Endothelial cell of umbilical vein (primary cell): ENCODE data around the gene BCL11A. TPM values are rescaled to one million over a fixed set of nuclear protein-coding genes. Genes with fewer than 3 reads are reported as not detected.

Experiments used
- BruUV-seq: library from RNA; stranded (reverse); fragments of 400-500 nt; replicated peaks from 2 replicates; lab custom pipeline; 2021; lab: Mats Ljungman, UMichigan
- CTCF ChIA-PET: fragments of 300-600, 350-600 bp; sonication (Branson Sonifier 250); formaldehyde crosslinking; loops from one replicate; lab custom pipeline; 2021; ENCODE audit warnings: antibody characterized with exemption, inconsistent platforms; lab: Charles Lee
- POLR2A ChIA-PET: fragments of 300-600, 350-600 bp; sonication (Branson Sonifier 250); formaldehyde crosslinking; loops from one replicate; lab custom pipeline; 2021; ENCODE audit warnings: antibody characterized with exemption, inconsistent platforms; lab: Charles Lee
- DNase-seq: peaks from one replicate; pipeline ENCODE4 v3.0.0-alpha.2; 2011; ENCODE audit warnings: low read depth, low spot score
- FAIRE-seq: peaks from 2 replicates; lab custom pipeline; 2011; peaks lifted over from hg19 to GRCh38; lab: Jason Lieb, UNC
- H2AFZ ChIP-seq: 2 replicates; pipeline ENCODE4 v1.6.0; 2012; ENCODE audit warnings: low read depth, low read length, control low read depth, inconsistent platforms
- H3K27ac ChIP-seq: 2 replicates; pipeline ENCODE4 v1.5.1; 2011; ENCODE audit warnings: low read depth, mild to moderate bottlenecking, control low read depth, low read length, moderate library complexity; ENCODE audit not compliant: insufficient read depth
- H3K27me3 ChIP-seq, 2 experiments: 2 replicates each; pipeline versions ENCODE4 v1.6.0 to v1.6.1; 2011; ENCODE audit warnings: low read length in 2 of 2, mixed read lengths in 1 of 2; ENCODE audit not compliant: control insufficient read depth in 2 of 2, insufficient read depth in 2 of 2
- H3K36me3 ChIP-seq, 2 experiments: 2 replicates in 1 of 2; 3 replicates in 1 of 2; pipeline ENCODE4 v1.5.1; 2011; ENCODE audit warnings: low read length in 2 of 2, mild to moderate bottlenecking in 1 of 2, moderate library complexity in 1 of 2; ENCODE audit not compliant: control insufficient read depth in 2 of 2, insufficient read depth in 2 of 2; ENCODE audit errors: extremely low read depth in 1 of 2
- H3K4me1 ChIP-seq: 3 replicates; pipeline ENCODE4 v1.5.1; 2011; ENCODE audit warnings: mild to moderate bottlenecking, low read length; ENCODE audit not compliant: control insufficient read depth, insufficient read depth; ENCODE audit errors: extremely low read depth
- H3K4me2 ChIP-seq: 2 replicates; pipeline ENCODE4 v1.6.1; 2011; ENCODE audit warnings: low read length, control low read depth, mixed read lengths; ENCODE audit not compliant: insufficient read depth
- H3K4me3 ChIP-seq, 3 experiments: fragments of 200-600 bp in 1 of 3; sonication (generic), shearing (Covaris generic) in 1 of 3; replicated peaks in 1 of 3; 2 replicates each; pipeline ENCODE4 v1.5.1; 2011 to 2016; ENCODE audit warnings: control low read depth in 3 of 3, low read length in 3 of 3, mild to moderate bottlenecking in 2 of 3, inconsistent platforms in 1 of 3, low read depth in 1 of 3, moderate library complexity in 1 of 3; ENCODE audit not compliant: insufficient read depth in 1 of 3
- H3K79me2 ChIP-seq: 2 replicates; pipeline ENCODE4 v1.6.0; 2012; ENCODE audit warnings: low read length, inconsistent platforms; ENCODE audit not compliant: control insufficient read depth, insufficient read depth
- H3K9ac ChIP-seq: replicated peaks from 2 replicates; pipeline ENCODE3; 2011; ENCODE audit warnings: low read length, control low read depth; ENCODE audit not compliant: insufficient read depth; ENCODE audit errors: extremely low read depth
- H3K9me1 ChIP-seq: replicated peaks from 3 replicates; pipeline ENCODE4 v1.6.0; 2011; ENCODE audit warnings: mild to moderate bottlenecking, low read length; ENCODE audit not compliant: control insufficient read depth, insufficient read depth; ENCODE audit errors: extremely low read depth
- H3K9me3 ChIP-seq: replicated peaks from 2 replicates; pipeline ENCODE4 v1.5.1; 2012; ENCODE audit warnings: low read length, inconsistent platforms; ENCODE audit not compliant: control insufficient read depth, insufficient read depth
- H4K20me1 ChIP-seq: replicated peaks from 2 replicates; pipeline ENCODE3; 2011; ENCODE audit warnings: mild to moderate bottlenecking, low read length; ENCODE audit not compliant: control insufficient read depth, insufficient read depth; ENCODE audit errors: extremely low read depth
- CTCF ChIP-seq, 2 donors: IDR thresholded peaks; 1 replicate in 1 of 2; 2 replicates in 1 of 2; pipeline ENCODE4 v1.5.1; 2011; ENCODE audit warnings: low read length in 2 of 2, mild to moderate bottlenecking in 2 of 2, moderate library complexity in 2 of 2, control low read depth in 1 of 2, inconsistent platforms in 1 of 2, low read depth in 1 of 2; ENCODE audit not compliant: insufficient read depth in 1 of 2; ENCODE audit errors: extremely low read depth in 1 of 2
- EZH2 ChIP-seq: IDR thresholded peaks from 2 replicates; pipeline ENCODE4 v1.6.1; 2012; ENCODE audit warnings: borderline replicate concordance, low read depth, mild to moderate bottlenecking, moderate library complexity, low read length, inconsistent platforms; ENCODE audit not compliant: severe bottlenecking
- FOS ChIP-seq: IDR thresholded peaks from 2 replicates; pipeline ENCODE4 v1.6.1; 2011; ENCODE audit warnings: mild to moderate bottlenecking, low read length, moderate library complexity, borderline replicate concordance; ENCODE audit not compliant: insufficient read depth
- JUN ChIP-seq: IDR thresholded peaks from 2 replicates; pipeline ENCODE4 v1.6.1; 2011; ENCODE audit warnings: borderline replicate concordance, low read depth; ENCODE audit not compliant: insufficient read length, insufficient read depth
- MAX ChIP-seq: IDR thresholded peaks from 2 replicates; pipeline ENCODE4 v1.6.1; 2011; ENCODE audit not compliant: insufficient read depth, insufficient read length
- MYC ChIP-seq: IDR thresholded peaks from one replicate; pipeline ENCODE4 v1.6.1; 2011; ENCODE audit warnings: mild to moderate bottlenecking, low read depth, low read length
- POLR2A ChIP-seq: IDR thresholded peaks from 2 replicates; pipeline ENCODE4 v1.6.1; 2012; ENCODE audit warnings: low read depth, mild to moderate bottlenecking, control low read depth, low read length
- POLR2AphosphoS5 ChIP-seq: IDR thresholded peaks from 2 replicates; pipeline ENCODE4 v1.6.1; 2012; ENCODE audit warnings: low read depth, mild to moderate bottlenecking, control low read depth, low read length, moderate library complexity; ENCODE audit not compliant: insufficient read depth
- dilution Hi-C: fragments of 300-500 bp; cut with MboI; formaldehyde crosslinking; loops from one replicate; pipeline ENCODE4 v1.15.0; 2019; ENCODE audit warnings: low sequenced_read_pairs; ENCODE audit not compliant: extremely low pct_ligation_motif_present
- intact Hi-C: fragments of 100-400 bp; cut with micrococcal nuclease; formaldehyde crosslinking; loops from one replicate; pipeline ENCODE4 v1.10.0; 2022
- polyA plus RNA-seq, 4 experiments: library from polyadenylated mRNA; depleted of rRNA in 3 of 4; stranded (reverse) in 3 of 4; unstranded in 1 of 4; fragments of >200 nt; gene quantifications; 2 replicates each; pipeline versions ENCODE4 v1.2.1 to v1.2.3, GENCODE V29; 2011 to 2012; ENCODE audit warnings: missing spikeins in 1 of 4
- total RNA-seq: library from RNA; stranded (reverse); gene quantifications from 2 replicates; pipeline ENCODE4 v1.2.3, GENCODE V29; 2021

Gene BCL11A
- total and polyA plus RNA-seq, 2 donors (not counting 3 experiments of a cell fraction or from before 2014, with no cell fraction given) = 0.12 to 0.88 TPM

- peak overlapping the region; percentile 3 for H2AFZ ChIP-seq
- intact Hi-C loops = loop anchor here (5.0 kb wide), 1 partner anchor 1921 kb away; no protein-coding TSS in a partner anchor
- POLR2A ChIA-PET = no interaction called here
- no TSS peak for BruUV-seq
- no peak overlapping the region for H3K27ac ChIP-seq
- no peaks in the 10 kb centered on the region for H3K79me2 ChIP-seq
- H3K36me3 ChIP-seq = no peaks in the 10 kb centered on the region
- H3K9me1 ChIP-seq = no peaks in the 10 kb centered on the region
- no peak for DNase-seq
- CTCF ChIA-PET = interaction anchor here (1.6 kb wide), 1 partner anchor 29 kb away, joined by 8 read pairs; no protein-coding TSS in a partner anchor
- dilution Hi-C loops = no loop called here
- no peaks in the 10 kb centered on the region for H3K9me3 ChIP-seq
- H3K4me1 ChIP-seq = peaks cover 25% of the 10 kb centered on the region
- no peaks in the 10 kb centered on the region for H4K20me1 ChIP-seq
- H3K27me3 ChIP-seq = peaks cover 51 to 80% of the 10 kb centered on the region in 2 experiments
- peak overlapping the region; percentile 49 to 58 (median 53) for H3K4me3 ChIP-seq
- TF ChIP-seq EZH2 = no peak
- TF ChIP-seq JUN = no peak
- no peak for TF ChIP-seq MAX
- no peak overlapping the region for H3K9ac ChIP-seq
- peak overlapping the region; percentile 77 for H3K4me2 ChIP-seq
- no peak for FAIRE-seq
Measured at GRCh38 chr2:60552851-60553494, 481 bp downstream of the BCL11A start.

GRCh38 chr2:60552078-60552850 lies 1.2 kb downstream of the BCL11A start:
- no peak for TF ChIP-seq CTCF (IDR thresholded peaks at IDR 0.05; ENCODE audit: extremely low read depth in 1 of 2, insufficient read depth in 1 of 2, low read depth in 1 of 2, low read length in 2 of 2)
- TF ChIP-seq MAX = no peak
- peak; percentile 86 for TF ChIP-seq EZH2
- TF ChIP-seq MYC = no peak
- no peak for TF ChIP-seq POLR2AphosphoS5
- no peak for TF ChIP-seq FOS
- no peak for TF ChIP-seq POLR2A
- dilution Hi-C loops = no loop called here
- Histone ChIP-seq H3K36me3 (no peaks in the 10 kb centered on the region), H3K9me1 (no peaks in the 10 kb centered on the region), H3K9ac (no peak overlapping the region), H3K4me3 (peak overlapping the region in 2 of 3 experiments; percentile 52 to 58), H3K4me1 (peaks cover 25% of the 10 kb centered on the region), H3K4me2 (peak overlapping the region; percentile 42), H3K79me2 (no peaks in the 10 kb centered on the region), H4K20me1 (no peaks in the 10 kb centered on the region), H2AFZ (peak overlapping the region; percentile 3), H3K27me3 (peaks cover 52 to 80% of the 10 kb centered on the region in 2 experiments), H3K9me3 (no peaks in the 10 kb centered on the region), H3K27ac (no peak overlapping the region)
- POLR2A ChIA-PET = no interaction called here
- DNase-seq = peak; percentile 8
- CTCF ChIA-PET = no interaction called here
- no TSS peak for BruUV-seq
- intact Hi-C loops = loop anchor here (5.0 kb wide), 1 partner anchor 1920 kb away; no protein-coding TSS in a partner anchor
- FAIRE-seq = no peak
